A549 (cell line): Measurements from ENCODE around the gene SCN1A. TPM values are rescaled to one million over a fixed set of nuclear protein-coding genes. Genes with fewer than 3 reads are reported as not detected.
A peak's percentile ranks its signal among the peaks of the same experiment; 100 is the strongest.
"Not testable (repeated sequence)": the region's sequence is repeated elsewhere in the genome, so short reads cannot be mapped to it uniquely, and the experiment has no call there.

Source experiments
- ATAC-seq, 2 experiments: fragments of 200-7000 bp in 1 of 2; fragments of >200 bp in 1 of 2; cut with Nextera tagmentation in 1 of 2; cut with Tn5 transposase in 1 of 2; 3 replicates each; pipeline versions ENCODE4 v1.8.0 to v1.9.1; 2018 to 2020; ENCODE audit warnings: mild to moderate bottlenecking in 1 of 2, moderate library complexity in 1 of 2
- CTCF ChIA-PET: fragments of 300-600 bp; sonication (Branson Sonifier 250); formaldehyde crosslinking; extraction: SDS; loops from one replicate; lab custom pipeline; 2021; ENCODE audit warnings: antibody characterized with exemption, inconsistent platforms; lab: Yijun Ruan, JAX
- POLR2A ChIA-PET: fragments of 350-600 bp; formaldehyde crosslinking; extraction: SDS; loops from one replicate; lab custom pipeline; 2021; ENCODE audit warnings: antibody characterized with exemption, inconsistent platforms; lab: Yijun Ruan, JAX
- DNase-seq, 2 experiments: peaks; one replicate each; pipeline versions ENCODE4 v3.0.0 to v3.0.0-alpha.2; 2011 to 2016; ENCODE audit warnings: low read depth in 1 of 2, low spot score in 1 of 2
- FAIRE-seq: peaks from 2 replicates; lab custom pipeline; 2011; peaks lifted over from hg19 to GRCh38; lab: Jason Lieb, UNC
- H3K27ac ChIP-seq, 2 experiments: fragments of >200 bp; sonication (Bioruptor Twin); formaldehyde crosslinking; 3 replicates each; pipeline ENCODE4 v1.5.1; 2016 to 2017
- H3K4me1 ChIP-seq: fragments of >200 bp; sonication (Bioruptor Twin); formaldehyde crosslinking; 3 replicates; pipeline ENCODE4 v1.6.1; 2016
- H3K4me2 ChIP-seq: fragments of >200 bp; sonication (Bioruptor Twin); formaldehyde crosslinking; 3 replicates; pipeline ENCODE4 v1.6.1; 2016
- H3K4me3 ChIP-seq: fragments of >200 bp; sonication (Bioruptor Twin); formaldehyde crosslinking; 3 replicates; pipeline ENCODE4 v1.5.1; 2016
- H3K9me3 ChIP-seq: fragments of >200 bp; sonication (Bioruptor Twin); formaldehyde crosslinking; 3 replicates; pipeline ENCODE4 v1.6.1; 2016
- BHLHE40 ChIP-seq: IDR thresholded peaks from 2 replicates; pipeline ENCODE4 v1.6.1; 2012; ENCODE audit warnings: low read depth, low read length, inconsistent platforms
- CBX8 ChIP-seq: fragments of 200-600 bp; sonication (generic); IDR thresholded peaks from 2 replicates; pipeline ENCODE4 v1.6.1; 2016
- EHF ChIP-seq: fragments of 250-450 bp; sonication (Bioruptor Pico); IDR thresholded peaks from 2 replicates; pipeline ENCODE4 v1.5.0; 2020; ENCODE audit warnings: mild to moderate bottlenecking
- FOSB ChIP-seq: fragments of 250-450 bp; sonication (Bioruptor Pico); IDR thresholded peaks from 2 replicates; pipeline ENCODE4 v1.5.0; 2020; ENCODE audit warnings: mild to moderate bottlenecking, moderate library complexity
- FOSL2 ChIP-seq, 2 experiments: fragments of 450-650 bp in 1 of 2; fragments of >200 bp in 1 of 2; sonication (Bioruptor Twin) in 1 of 2; formaldehyde crosslinking; IDR thresholded peaks; 2 replicates each; pipeline versions ENCODE4 v1.5.0 to v1.6.1; 2016 to 2020; ENCODE audit warnings: mild to moderate bottlenecking in 1 of 2, moderate library complexity in 1 of 2
- FOXS1 ChIP-seq: fragments of 250-450 bp; sonication (Bioruptor Pico); IDR thresholded peaks from 2 replicates; pipeline ENCODE4 v1.5.0; 2020; ENCODE audit warnings: mild to moderate bottlenecking, moderate library complexity
- HDAC2 ChIP-seq: fragments of 200-600 bp; sonication (generic); IDR thresholded peaks from 2 replicates; pipeline ENCODE4 v1.6.1; 2016
- MAFK ChIP-seq: fragments of 450-650 bp; IDR thresholded peaks from 2 replicates; pipeline ENCODE4 v1.6.1; 2014; ENCODE audit not compliant: partially characterized antibody
- PHF8 ChIP-seq: fragments of 200-600 bp; sonication (generic); IDR thresholded peaks from 2 replicates; pipeline ENCODE4 v1.6.1; 2016; ENCODE audit warnings: low read depth, mild to moderate bottlenecking, antibody characterized with exemption, moderate library complexity, borderline replicate concordance
- RARB ChIP-seq: fragments of 250-450 bp; sonication (Bioruptor Pico); IDR thresholded peaks from 2 replicates; pipeline ENCODE4 v1.8.0; 2021; ENCODE audit warnings: mild to moderate bottlenecking, moderate library complexity
- TP53 ChIP-seq: fragments of 250-450 bp; sonication (Bioruptor Pico); IDR thresholded peaks from 2 replicates; pipeline ENCODE4 v1.5.0; 2021; ENCODE audit warnings: mild to moderate bottlenecking, moderate library complexity
- ZC3H11A ChIP-seq: fragments of 450-650 bp; IDR thresholded peaks from 2 replicates; pipeline ENCODE4 v1.6.1; 2014; ENCODE audit warnings: antibody characterized with exemption, mild to moderate bottlenecking
- WGBS: methylation state at CpG from one replicate; pipeline ENCODE4 v1.1.6; 2017; ENCODE audit errors: missing lambda C conversion rate; 5-methylcytosine and 5-hydroxymethylcytosine counted together
- polyA plus RNA-seq, 4 experiments: library from polyadenylated mRNA; depleted of rRNA in 3 of 4; stranded (reverse); fragments of >200 nt; fragmentation: RNase III in 1 of 4; extraction: RNeasy Plus Mini Kit Qiagen cat#74134 plus additional on column Dnase treatment in 1 of 4; gene quantifications; 2 replicates in 3 of 4; 3 replicates in 1 of 4; pipeline ENCODE4 v1.2.3, GENCODE V29; 2011 to 2017
- TF ChIP-seq, protein P1 (sequence below): IDR thresholded peaks from 2 replicates; pipeline ENCODE4 v1.6.1; 2012
- TF ChIP-seq, protein P2 (sequence below): fragments of >200 bp; sonication (Bioruptor Twin); formaldehyde crosslinking; IDR thresholded peaks from 3 replicates; pipeline ENCODE4 v1.6.1; 2016
- TF ChIP-seq, protein P3 (sequence below): IDR thresholded peaks from 2 replicates; pipeline ENCODE4 v1.6.1; 2012; ENCODE audit warnings: low read depth, borderline replicate concordance

The SCN1A gene
- polyA plus RNA-seq, 2 of the 4 experiments (the other 2 are of a cell fraction): not detected

DNA sequence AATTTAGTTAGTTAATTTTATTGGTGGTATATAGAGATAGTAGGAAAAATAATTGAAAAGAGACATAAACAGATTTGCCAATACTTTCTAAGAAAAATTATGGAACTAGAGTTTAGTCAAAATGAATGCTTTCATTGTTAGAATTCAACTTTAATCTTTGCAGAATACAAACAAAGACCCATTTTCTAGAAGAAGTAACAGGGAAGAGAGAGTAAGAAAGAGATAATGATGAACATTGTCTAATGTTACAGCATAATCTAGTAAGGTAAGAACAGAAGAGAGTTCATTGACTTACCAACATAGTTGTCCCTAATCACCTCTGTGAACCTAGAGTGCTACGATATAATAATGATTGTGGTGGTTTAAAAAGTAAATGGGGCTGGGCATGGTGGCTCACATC, 23.7 kb downstream of the SCN1A start:
- Histone ChIP-seq H3K4me3 (no peak overlapping the region), H3K4me1 (no peaks in the 10 kb centered on the region), H3K27ac (no peak overlapping the region), H3K9me3 (no peaks in the 10 kb centered on the region), H3K4me2 (no peak overlapping the region)
- WGBS: 83% methylated on average over 1 of the region's 1 CpG
- ChIA-PET POLR2A (interaction anchor here (1.0 kb wide), 1 partner anchor 151 kb away, joined by 3 read pairs; the partner anchor contains the start of gene TTC21B), CTCF (interaction anchor here (0.9 kb wide), 1 partner anchor 24 kb away, joined by 4 read pairs; the partner anchor contains the start of gene SCN1A)
- no peak for ATAC-seq
- FAIRE-seq: no peak
- TF ChIP-seq PHF8: no peak
- DNase-seq: no peak

DNA sequence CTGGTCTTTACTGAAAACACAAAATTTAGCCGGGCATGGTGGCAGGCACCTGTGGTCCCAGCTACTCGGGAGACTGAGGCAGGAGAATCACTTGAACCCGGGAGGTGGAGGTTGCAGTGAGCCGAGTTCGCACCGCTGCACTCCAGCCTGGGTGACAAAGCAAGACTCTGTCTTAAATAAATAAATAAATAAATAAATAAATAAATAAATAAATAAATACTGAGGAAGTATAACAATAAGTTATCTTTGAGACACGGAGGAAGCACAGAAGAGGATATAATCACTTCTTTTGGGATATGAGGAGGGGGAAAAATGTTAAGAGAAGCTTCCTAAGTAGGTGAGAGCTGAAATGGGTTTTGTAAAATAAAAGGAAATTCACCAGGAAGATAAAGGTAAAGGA, 24.5 kb downstream of the SCN1A start:
- CTCF ChIA-PET: interaction anchor here (0.9 kb wide), 1 partner anchor 46 kb away, joined by 4 read pairs; no protein-coding TSS in a partner anchor
- H3K4me3 ChIP-seq, H3K27ac ChIP-seq, ATAC-seq, H3K9me3 ChIP-seq, FAIRE-seq, DNase-seq, H3K4me2 ChIP-seq, H3K4me1 ChIP-seq: not testable (repeated sequence)
- peak; percentile 80 for TF ChIP-seq ZC3H11A
- 82% methylated on average over 7 of the region's 7 CpGs for WGBS
- POLR2A ChIA-PET: interaction anchor here (1.0 kb wide), 1 partner anchor 150 kb away, joined by 3 read pairs; the partner anchor contains the start of gene TTC21B

DNA sequence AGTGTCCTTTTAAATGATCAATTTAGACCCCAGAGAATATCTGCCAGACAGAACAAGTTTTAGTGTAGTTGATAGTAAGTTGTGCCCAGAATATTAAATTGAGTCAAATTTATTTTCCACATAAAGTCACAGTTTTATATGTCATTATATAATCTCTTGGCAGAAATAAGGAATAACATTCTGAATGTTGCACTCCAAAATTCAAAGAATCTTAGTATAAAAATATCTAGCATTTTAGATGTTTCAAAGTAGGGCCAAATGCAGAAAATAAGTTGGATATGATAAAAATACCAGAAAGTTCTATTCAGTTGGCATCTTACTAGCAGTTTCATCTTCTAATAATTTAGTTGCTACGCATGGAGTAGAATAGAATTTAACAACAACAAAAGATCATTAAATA, 33.5 kb downstream of the SCN1A start:
- ChIA-PET POLR2A (no interaction called here), CTCF (no interaction called here)
- TF ChIP-seq MAFK (no peak), CBX8 (no peak), HDAC2 (no peak), FOSL2 (IDR thresholded peaks at IDR 0.05) (no peak), FOSL2 (CRISPR knock-in tag; IDR thresholded peaks at IDR 0.05) (no peak), PHF8 (no peak), RARB (CRISPR knock-in tag) (no peak), FOXS1 (no peak), ZC3H11A (no peak), FOSB (CRISPR knock-in tag) (no peak), TP53 (CRISPR knock-in tag) (no peak)
- TF ChIP-seq, protein P1, sequence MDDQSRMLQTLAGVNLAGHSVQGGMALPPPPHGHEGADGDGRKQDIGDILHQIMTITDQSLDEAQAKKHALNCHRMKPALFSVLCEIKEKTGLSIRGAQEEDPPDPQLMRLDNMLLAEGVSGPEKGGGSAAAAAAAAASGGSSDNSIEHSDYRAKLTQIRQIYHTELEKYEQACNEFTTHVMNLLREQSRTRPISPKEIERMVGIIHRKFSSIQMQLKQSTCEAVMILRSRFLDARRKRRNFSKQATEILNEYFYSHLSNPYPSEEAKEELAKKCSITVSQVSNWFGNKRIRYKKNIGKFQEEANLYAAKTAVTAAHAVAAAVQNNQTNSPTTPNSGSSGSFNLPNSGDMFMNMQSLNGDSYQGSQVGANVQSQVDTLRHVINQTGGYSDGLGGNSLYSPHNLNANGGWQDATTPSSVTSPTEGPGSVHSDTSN: no peak
- TF ChIP-seq, protein P2, sequence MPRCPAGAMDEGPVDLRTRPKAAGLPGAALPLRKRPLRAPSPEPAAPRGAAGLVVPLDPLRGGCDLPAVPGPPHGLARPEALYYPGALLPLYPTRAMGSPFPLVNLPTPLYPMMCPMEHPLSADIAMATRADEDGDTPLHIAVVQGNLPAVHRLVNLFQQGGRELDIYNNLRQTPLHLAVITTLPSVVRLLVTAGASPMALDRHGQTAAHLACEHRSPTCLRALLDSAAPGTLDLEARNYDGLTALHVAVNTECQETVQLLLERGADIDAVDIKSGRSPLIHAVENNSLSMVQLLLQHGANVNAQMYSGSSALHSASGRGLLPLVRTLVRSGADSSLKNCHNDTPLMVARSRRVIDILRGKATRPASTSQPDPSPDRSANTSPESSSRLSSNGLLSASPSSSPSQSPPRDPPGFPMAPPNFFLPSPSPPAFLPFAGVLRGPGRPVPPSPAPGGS: no peak
- no peak overlapping the region for H3K4me3 ChIP-seq
- FAIRE-seq (no peak), DNase-seq (no peak), ATAC-seq (no peak)
- 95% methylated on average over 1 of the region's 1 CpG for WGBS
- no peak overlapping the region for H3K27ac ChIP-seq
- no peaks in the 10 kb centered on the region for H3K9me3 ChIP-seq
- H3K4me1 ChIP-seq: peaks cover 11% of the 10 kb centered on the region; the same call in 2 of the 3 replicates
- no peak overlapping the region for H3K4me2 ChIP-seq

DNA sequence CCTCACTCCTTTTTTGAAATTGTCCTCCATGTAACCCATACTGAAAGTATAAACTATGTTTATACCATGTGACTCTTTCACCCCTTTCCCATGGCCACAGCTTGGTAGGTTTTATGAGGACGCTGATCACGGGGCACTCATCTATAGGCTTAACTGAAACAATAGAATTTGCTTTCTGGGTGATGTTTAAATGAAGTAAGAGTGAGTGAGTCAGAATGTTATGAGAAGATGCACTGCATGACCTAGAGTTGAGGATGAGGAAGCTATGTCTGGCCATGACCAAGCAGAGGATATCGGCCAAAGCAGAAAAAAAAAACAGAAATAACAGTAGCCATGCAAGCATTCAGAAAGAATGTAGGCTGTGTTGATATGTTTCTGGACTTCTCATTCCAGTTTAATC, 34.9 kb downstream of the SCN1A start:
- Histone ChIP-seq H3K4me2 (no peak overlapping the region), H3K4me1 (peaks cover 11% of the 10 kb centered on the region; the same call in 2 of the 3 replicates), H3K27ac (no peak overlapping the region), H3K4me3 (no peak overlapping the region), H3K9me3 (no peaks in the 10 kb centered on the region)
- 73% methylated on average over 3 of the region's 3 CpGs for WGBS
- ChIA-PET POLR2A (no interaction called here), CTCF (no interaction called here)
- TF ChIP-seq, protein P3, sequence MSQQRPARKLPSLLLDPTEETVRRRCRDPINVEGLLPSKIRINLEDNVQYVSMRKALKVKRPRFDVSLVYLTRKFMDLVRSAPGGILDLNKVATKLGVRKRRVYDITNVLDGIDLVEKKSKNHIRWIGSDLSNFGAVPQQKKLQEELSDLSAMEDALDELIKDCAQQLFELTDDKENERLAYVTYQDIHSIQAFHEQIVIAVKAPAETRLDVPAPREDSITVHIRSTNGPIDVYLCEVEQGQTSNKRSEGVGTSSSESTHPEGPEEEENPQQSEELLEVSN: no peak
- TF ChIP-seq BHLHE40 (no peak), FOSB (CRISPR knock-in tag) (no peak), EHF (CRISPR knock-in tag) (no peak)
- ATAC-seq (no peak), DNase-seq (no peak), FAIRE-seq (no peak)
